ENCODE results near the gene UQCR10. TPM values are rescaled to one million over a fixed set of nuclear protein-coding genes. Genes with fewer than 3 reads are reported as not detected.

UQCR10 gene
- total RNA-seq, 1 donor from 2014 or later: 116 TPM

DNA sequence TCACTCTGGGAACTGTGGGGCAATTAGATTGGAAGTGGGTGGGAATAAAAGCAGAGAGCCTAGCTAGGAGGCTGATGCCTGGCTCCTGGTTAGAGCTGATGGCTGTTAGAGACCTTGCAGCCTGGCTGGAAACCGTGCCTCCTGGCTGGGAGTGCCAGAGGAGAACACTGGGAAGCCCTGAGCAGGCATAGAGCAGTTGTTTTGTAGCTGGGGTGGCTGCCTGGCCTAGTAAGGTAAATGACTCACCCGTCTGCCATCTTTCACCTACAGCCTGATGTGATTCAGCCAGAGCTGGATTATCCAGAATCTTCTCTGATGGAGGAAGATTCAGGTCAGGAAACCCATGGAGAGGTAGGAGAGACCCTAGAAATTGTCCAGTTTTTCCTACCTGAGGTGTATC is 6.1 kb downstream of the UQCR10 start:
- no peaks in the 10 kb centered on the region for H3K27me3 Mint-ChIP-seq (ENCODE audit: low read depth)
- H3K27ac Mint-ChIP-seq (ENCODE audit: unreplicated experiment): no peak overlapping the region
- H3K9me3 Mint-ChIP-seq: no peaks in the 10 kb centered on the region
- H3K36me3 Mint-ChIP-seq (ENCODE audit: low read depth): peaks cover 2% of the 10 kb centered on the region
- DNase-seq (ENCODE audit: low read depth, low spot score): no peak
- peaks cover 3% of the 10 kb centered on the region for H3K4me1 Mint-ChIP-seq
- H3K4me3 Mint-ChIP-seq: peak overlapping the region; percentile 24
- TF ChIP-seq, protein P1, sequence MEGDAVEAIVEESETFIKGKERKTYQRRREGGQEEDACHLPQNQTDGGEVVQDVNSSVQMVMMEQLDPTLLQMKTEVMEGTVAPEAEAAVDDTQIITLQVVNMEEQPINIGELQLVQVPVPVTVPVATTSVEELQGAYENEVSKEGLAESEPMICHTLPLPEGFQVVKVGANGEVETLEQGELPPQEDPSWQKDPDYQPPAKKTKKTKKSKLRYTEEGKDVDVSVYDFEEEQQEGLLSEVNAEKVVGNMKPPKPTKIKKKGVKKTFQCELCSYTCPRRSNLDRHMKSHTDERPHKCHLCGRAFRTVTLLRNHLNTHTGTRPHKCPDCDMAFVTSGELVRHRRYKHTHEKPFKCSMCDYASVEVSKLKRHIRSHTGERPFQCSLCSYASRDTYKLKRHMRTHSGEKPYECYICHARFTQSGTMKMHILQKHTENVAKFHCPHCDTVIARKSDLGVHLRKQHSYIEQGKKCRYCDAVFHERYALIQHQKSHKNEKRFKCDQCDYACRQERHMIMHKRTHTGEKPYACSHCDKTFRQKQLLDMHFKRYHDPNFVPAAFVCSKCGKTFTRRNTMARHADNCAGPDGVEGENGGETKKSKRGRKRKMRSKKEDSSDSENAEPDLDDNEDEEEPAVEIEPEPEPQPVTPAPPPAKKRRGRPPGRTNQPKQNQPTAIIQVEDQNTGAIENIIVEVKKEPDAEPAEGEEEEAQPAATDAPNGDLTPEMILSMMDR (conservative IDR thresholded peaks at IDR 0.05): no peak

DNA sequence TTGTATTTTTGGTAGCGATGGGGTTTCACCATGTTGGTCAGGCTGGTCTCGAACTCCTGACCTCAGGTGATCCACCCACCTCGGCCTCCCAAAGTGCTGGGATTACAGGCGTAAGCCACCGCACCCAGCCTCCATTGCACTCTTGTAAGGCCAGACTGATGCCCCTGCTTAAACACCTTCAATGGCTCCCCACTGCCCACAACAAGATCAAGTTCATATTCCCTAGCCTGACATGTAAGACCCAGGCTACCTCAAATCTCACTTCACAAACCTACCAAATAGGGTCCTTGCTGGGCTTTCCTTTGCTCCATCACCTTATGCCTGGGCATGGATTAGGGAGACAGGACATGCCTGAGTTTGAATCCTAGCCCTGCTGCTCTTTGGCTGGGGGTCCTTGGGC is 13.1 kb downstream of the UQCR10 start:
- DNase-seq (ENCODE audit: low read depth, low spot score): no peak
- TF ChIP-seq, protein P1 (conservative IDR thresholded peaks at IDR 0.05): no peak
- H3K9me3 Mint-ChIP-seq: no peaks in the 10 kb centered on the region
- no peak overlapping the region for H3K4me3 Mint-ChIP-seq
- H3K27me3 Mint-ChIP-seq (ENCODE audit: low read depth): no peaks in the 10 kb centered on the region
- H3K36me3 Mint-ChIP-seq (ENCODE audit: low read depth): no peaks in the 10 kb centered on the region
- no peak overlapping the region for H3K27ac Mint-ChIP-seq (ENCODE audit: unreplicated experiment)
- peaks cover 20% of the 10 kb centered on the region for H3K4me1 Mint-ChIP-seq

DNA sequence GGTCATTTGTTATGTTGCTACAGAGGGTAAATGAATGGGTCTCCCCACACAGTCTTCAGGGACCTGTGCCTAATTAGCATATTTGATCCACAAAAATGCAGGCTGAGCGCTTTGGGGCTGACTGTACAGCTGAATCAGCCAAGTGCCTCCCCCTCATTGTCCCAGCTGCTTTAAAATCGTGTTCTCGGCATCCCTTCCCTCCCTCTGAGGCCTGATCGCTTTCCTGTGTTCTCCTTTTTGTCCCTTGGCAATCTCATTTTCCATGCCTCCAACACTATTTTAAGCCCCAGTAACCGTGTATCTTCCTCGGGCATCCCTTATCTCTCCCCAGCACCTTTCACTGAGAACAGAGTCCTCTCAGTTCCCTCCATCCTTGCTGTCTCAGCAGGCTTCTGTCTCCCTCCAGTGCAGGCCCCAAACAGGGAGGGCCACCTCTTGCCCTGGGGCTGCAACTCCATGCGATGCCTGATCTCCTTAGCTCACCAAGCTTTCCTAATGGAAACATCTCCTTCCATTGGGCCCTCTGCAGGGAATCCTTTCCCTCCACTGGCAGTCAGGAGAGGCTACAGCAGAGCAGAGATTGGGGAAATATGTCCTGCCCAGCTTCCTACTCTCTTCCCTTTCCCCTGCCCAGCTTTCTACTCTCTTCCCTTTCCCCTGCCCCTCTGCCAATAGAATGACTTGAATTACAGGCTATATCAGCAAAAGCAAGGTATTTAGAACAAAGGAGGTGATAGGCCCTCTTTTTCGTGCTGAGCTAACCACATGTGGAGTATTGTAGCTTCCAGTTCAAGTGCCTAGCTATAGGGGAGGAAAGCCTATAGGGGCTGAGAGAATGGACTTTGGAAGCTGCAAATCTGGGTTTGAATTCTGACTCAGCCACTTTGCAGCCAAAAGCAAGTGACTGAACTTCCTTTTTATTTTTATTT is 13.8 kb downstream of the UQCR10 start:
- TF ChIP-seq, protein P1 (conservative IDR thresholded peaks at IDR 0.05): no peak
- H3K36me3 Mint-ChIP-seq (ENCODE audit: low read depth): no peaks in the 10 kb centered on the region
- H3K4me1 Mint-ChIP-seq: peaks cover 21% of the 10 kb centered on the region
- H3K27me3 Mint-ChIP-seq (ENCODE audit: low read depth): no peaks in the 10 kb centered on the region
- no peak overlapping the region for H3K4me3 Mint-ChIP-seq
- H3K27ac Mint-ChIP-seq (ENCODE audit: unreplicated experiment): peak overlapping the region; percentile 54
- no peak for DNase-seq (ENCODE audit: low read depth, low spot score)
- no peaks in the 10 kb centered on the region for H3K9me3 Mint-ChIP-seq

DNA sequence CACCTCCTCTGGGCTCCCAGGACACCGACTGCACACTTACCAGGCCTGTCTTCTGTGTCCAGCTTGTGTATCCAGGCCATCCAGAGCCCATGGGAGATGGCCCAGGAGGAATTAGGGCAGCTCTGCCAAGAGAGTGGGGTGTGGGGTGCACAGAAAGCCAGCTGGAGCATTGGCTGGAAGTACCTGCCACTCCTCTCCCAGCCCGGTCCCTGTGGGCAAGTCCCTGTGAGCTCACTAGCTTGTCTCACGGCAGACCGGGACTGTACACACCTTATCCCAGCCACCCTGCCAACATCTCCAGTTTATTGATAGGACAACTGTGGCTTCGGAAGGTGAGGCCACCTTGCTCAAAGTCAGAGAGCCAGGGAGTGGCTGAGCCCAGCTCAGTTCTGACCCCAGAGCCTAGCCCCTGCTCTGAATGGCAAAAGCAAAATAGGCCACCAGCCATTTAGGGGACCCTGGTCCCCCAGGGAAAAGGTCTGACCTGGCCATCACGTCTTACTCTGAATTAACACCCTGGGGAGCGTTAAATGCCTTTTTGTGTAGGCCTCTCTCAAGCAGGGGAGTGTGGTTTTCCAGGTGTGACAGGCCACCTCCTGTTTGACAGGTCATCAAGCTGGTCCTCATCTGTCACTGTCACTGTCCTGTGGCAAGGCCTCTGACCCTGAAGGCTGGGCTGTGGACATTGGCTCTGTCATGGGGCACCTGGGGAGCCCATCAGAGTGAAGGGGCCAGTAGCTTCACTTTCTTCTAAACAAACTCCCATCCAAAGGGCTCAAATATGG is 15.1 kb downstream of the UQCR10 start:
- Mint-ChIP-seq H3K27ac (ENCODE audit: unreplicated experiment) (no peak overlapping the region), H3K4me3 (no peak overlapping the region), H3K27me3 (ENCODE audit: low read depth) (no peaks in the 10 kb centered on the region), H3K36me3 (ENCODE audit: low read depth) (no peaks in the 10 kb centered on the region), H3K9me3 (no peaks in the 10 kb centered on the region), H3K4me1 (peaks cover 26% of the 10 kb centered on the region)
- TF ChIP-seq, protein P1 (conservative IDR thresholded peaks at IDR 0.05): no peak
- DNase-seq (ENCODE audit: low read depth, low spot score): no peak

- H3K4me1 Mint-ChIP-seq: peaks cover 23% of the 10 kb centered on the region
- H3K27ac Mint-ChIP-seq (ENCODE audit: unreplicated experiment): no peak overlapping the region
- peaks cover 2% of the 10 kb centered on the region for H3K36me3 Mint-ChIP-seq (ENCODE audit: low read depth)
- TF ChIP-seq, protein P1 (conservative IDR thresholded peaks at IDR 0.05): no peak
- no peak for DNase-seq (ENCODE audit: low read depth, low spot score)
- H3K4me3 Mint-ChIP-seq: no peak overlapping the region
- H3K27me3 Mint-ChIP-seq (ENCODE audit: low read depth): no peaks in the 10 kb centered on the region
- H3K9me3 Mint-ChIP-seq: no peaks in the 10 kb centered on the region
These were observed 17.5 kb downstream of the UQCR10 start for GRCh38 chr22:29784451-29785361.
